ENCODE measurements around the gene CLEC4F. TPM values are rescaled to one million over a fixed set of nuclear protein-coding genes. Genes with fewer than 3 reads are reported as not detected.
A peak's percentile ranks its signal among the peaks of the same experiment; 100 is the strongest.

Gene CLEC4F
- total RNA-seq, 2 experiments from 2014 or later = not detected

GRCh38 chr2:70779491-70779890 is 40.9 kb downstream of the CLEC4F start:
- Mint-ChIP-seq H3K9me3 (no peaks in the 10 kb centered on the region), H3K4me3 (no peak overlapping the region), H3K4me1 (no peaks in the 10 kb centered on the region), H3K36me3 (no peaks in the 10 kb centered on the region), H3K27ac (no peak overlapping the region), H3K27me3 (peaks cover 13% of the 10 kb centered on the region)
- no peak for DNase-seq

GRCh38 chr2:70778676-70779075 is 41.7 kb downstream of the CLEC4F start:
- Mint-ChIP-seq H3K9me3 (no peaks in the 10 kb centered on the region), H3K4me1 (no peaks in the 10 kb centered on the region), H3K27me3 (peaks cover 20% of the 10 kb centered on the region), H3K27ac (no peak overlapping the region), H3K4me3 (no peak overlapping the region), H3K36me3 (no peaks in the 10 kb centered on the region)
- DNase-seq = no peak

- H3K27me3 Mint-ChIP-seq = peaks cover 31% of the 10 kb centered on the region
- no peak for DNase-seq
- H3K9me3 Mint-ChIP-seq = no peaks in the 10 kb centered on the region
- H3K4me3 Mint-ChIP-seq = no peak overlapping the region
- H3K4me1 Mint-ChIP-seq = no peaks in the 10 kb centered on the region
- no peaks in the 10 kb centered on the region for H3K36me3 Mint-ChIP-seq
- H3K27ac Mint-ChIP-seq = no peak overlapping the region
Measured at GRCh38 chr2:70777450-70777849, 42.9 kb downstream of the CLEC4F start.

GRCh38 chr2:70776266-70776665 is 44.1 kb downstream of the CLEC4F start:
- DNase-seq = no peak
- peaks cover 3% of the 10 kb centered on the region for H3K4me1 Mint-ChIP-seq
- H3K4me3 Mint-ChIP-seq = no peak overlapping the region
- H3K9me3 Mint-ChIP-seq = no peaks in the 10 kb centered on the region
- no peaks in the 10 kb centered on the region for H3K36me3 Mint-ChIP-seq
- H3K27me3 Mint-ChIP-seq = peaks cover 34% of the 10 kb centered on the region
- no peak overlapping the region for H3K27ac Mint-ChIP-seq

- peaks cover 39% of the 10 kb centered on the region for H3K27me3 Mint-ChIP-seq
- no peak for DNase-seq
- no peak overlapping the region for H3K4me3 Mint-ChIP-seq
- no peaks in the 10 kb centered on the region for H3K9me3 Mint-ChIP-seq
- peaks cover 6% of the 10 kb centered on the region for H3K4me1 Mint-ChIP-seq
- H3K36me3 Mint-ChIP-seq = no peaks in the 10 kb centered on the region
- H3K27ac Mint-ChIP-seq = no peak overlapping the region
Measured at GRCh38 chr2:70775141-70775540, 45.3 kb downstream of the CLEC4F start.

- Mint-ChIP-seq H3K4me1 (peaks cover 7% of the 10 kb centered on the region), H3K9me3 (no peaks in the 10 kb centered on the region), H3K4me3 (no peak overlapping the region), H3K36me3 (no peaks in the 10 kb centered on the region), H3K27me3 (peaks cover 39% of the 10 kb centered on the region), H3K27ac (no peak overlapping the region)
- no peak for DNase-seq
Measured at GRCh38 chr2:70772486-70773155, 47.8 kb downstream of the CLEC4F start.

- Mint-ChIP-seq H3K27me3 (peaks cover 39% of the 10 kb centered on the region), H3K36me3 (no peaks in the 10 kb centered on the region), H3K4me3 (no peak overlapping the region), H3K4me1 (peaks cover 12% of the 10 kb centered on the region), H3K27ac (no peak overlapping the region), H3K9me3 (no peaks in the 10 kb centered on the region)
- no peak for DNase-seq
Measured at GRCh38 chr2:70771446-70771845, 49.0 kb downstream of the CLEC4F start.

GRCh38 chr2:70769450-70769849 is 50.9 kb downstream of the CLEC4F start:
- peaks cover 26% of the 10 kb centered on the region for H3K27me3 Mint-ChIP-seq

GRCh38 chr2:70768590-70769085 is 51.8 kb downstream of the CLEC4F start:
- no peak for DNase-seq
- H3K27me3 Mint-ChIP-seq = peaks cover 19% of the 10 kb centered on the region
- H3K36me3 Mint-ChIP-seq = no peaks in the 10 kb centered on the region
- peak overlapping the region; percentile 63 for H3K4me3 Mint-ChIP-seq
- peak overlapping the region; percentile 60 for H3K27ac Mint-ChIP-seq
- no peaks in the 10 kb centered on the region for H3K9me3 Mint-ChIP-seq
- peaks cover 13% of the 10 kb centered on the region for H3K4me1 Mint-ChIP-seq

More at GRCh38 chr2:70769450-70769849, 50.9 kb downstream of the CLEC4F start:
- Mint-ChIP-seq H3K9me3 (no peaks in the 10 kb centered on the region), H3K4me1 (peaks cover 13% of the 10 kb centered on the region), H3K36me3 (no peaks in the 10 kb centered on the region), H3K27ac (no peak overlapping the region), H3K4me3 (no peak overlapping the region)
- no peak for DNase-seq

- H3K27ac Mint-ChIP-seq = peak within 1 kb of the TSS; percentile 85
- peak; percentile 64 for DNase-seq
- peaks cover 12% of the 10 kb centered on the region for H3K27me3 Mint-ChIP-seq
- no peaks in the 10 kb centered on the region for H3K36me3 Mint-ChIP-seq
- peak within 1 kb of the TSS; percentile 86 for H3K4me3 Mint-ChIP-seq
- H3K4me1 Mint-ChIP-seq = peaks cover 13% of the 10 kb centered on the region
- H3K9me3 Mint-ChIP-seq = no peaks in the 10 kb centered on the region
Measured at GRCh38 chr2:70767699-70768589, 52.5 kb downstream of the CLEC4F start, which contains the start of gene ADD2. TSS of gene ADD2 (minus strand) at chr2:70768200. CDS start at chr2:70706408, 61,792 bp downstream.

GRCh38 chr2:70767079-70767698 is 53.2 kb downstream of the CLEC4F start:
- peak; percentile 24 for DNase-seq
- peaks cover 13% of the 10 kb centered on the region for H3K4me1 Mint-ChIP-seq
- peak overlapping the region; percentile 86 for H3K4me3 Mint-ChIP-seq
- H3K27ac Mint-ChIP-seq = peak overlapping the region; percentile 76
- no peaks in the 10 kb centered on the region for H3K36me3 Mint-ChIP-seq
- peaks cover 8% of the 10 kb centered on the region for H3K27me3 Mint-ChIP-seq
- no peaks in the 10 kb centered on the region for H3K9me3 Mint-ChIP-seq

- Mint-ChIP-seq H3K4me3 (peak overlapping the region; percentile 83), H3K27ac (no peak overlapping the region), H3K36me3 (no peaks in the 10 kb centered on the region), H3K4me1 (peaks cover 15% of the 10 kb centered on the region), H3K27me3 (peaks cover 8% of the 10 kb centered on the region), H3K9me3 (no peaks in the 10 kb centered on the region)
- no peak for DNase-seq
Measured at GRCh38 chr2:70766357-70767078, 53.9 kb downstream of the CLEC4F start.

GRCh38 chr2:70765507-70765906 is 54.9 kb downstream of the CLEC4F start:
- no peak overlapping the region for H3K27ac Mint-ChIP-seq
- no peaks in the 10 kb centered on the region for H3K36me3 Mint-ChIP-seq
- peaks cover 10% of the 10 kb centered on the region for H3K4me1 Mint-ChIP-seq
- no peaks in the 10 kb centered on the region for H3K9me3 Mint-ChIP-seq
- peaks cover 3% of the 10 kb centered on the region for H3K27me3 Mint-ChIP-seq
- H3K4me3 Mint-ChIP-seq = no peak overlapping the region
- no peak for DNase-seq

- H3K36me3 Mint-ChIP-seq = no peaks in the 10 kb centered on the region
- no peaks in the 10 kb centered on the region for H3K27me3 Mint-ChIP-seq
- H3K27ac Mint-ChIP-seq = no peak overlapping the region
- no peaks in the 10 kb centered on the region for H3K9me3 Mint-ChIP-seq
- H3K4me1 Mint-ChIP-seq = peaks cover 2% of the 10 kb centered on the region
- H3K4me3 Mint-ChIP-seq = no peak overlapping the region
- no peak for DNase-seq
Measured at GRCh38 chr2:70759446-70759845, 61.0 kb downstream of the CLEC4F start.
